Measurements from ENCODE around the gene DEDD. TPM values are rescaled to one million over a fixed set of nuclear protein-coding genes. Genes with fewer than 3 reads are reported as not detected.

Gene DEDD
- total and polyA plus RNA-seq, 2 of the 4 experiments (the other 2 are of a cell fraction), result 40.2 to 47.9 TPM

- no peaks in the 10 kb centered on the region; the same call in 1 of the 2 replicates for H3K9me1 ChIP-seq (ENCODE audit: insufficient read depth, low read length)
- intact Hi-C loops (cut with micrococcal nuclease), result loop anchor here (2.0 kb wide), 1 partner anchor 411 kb away; no protein-coding TSS in a partner anchor
- no peak overlapping the region for H2AFZ ChIP-seq (replicated peaks; ENCODE audit: low read length, poor library complexity)
- no peak for DNase-seq
- POLR2A ChIA-PET (ENCODE audit: unreplicated experiment), result no interaction called here
- no peaks in the 10 kb centered on the region for H3K9me3 ChIP-seq (ENCODE audit: control insufficient read depth, insufficient read depth, low read length)
- no peak overlapping the region for H3K4me3 ChIP-seq (ENCODE audit: insufficient read depth, low read depth, low read length)
- H2BK15ac ChIP-seq (ENCODE audit: low read depth, low read length), result no peak overlapping the region
- no CpG with 5 or more reads among the region's 3 CpGs for WGBS, 2 experiments (ENCODE audit: extremely low coverage in 2 of 2, insufficient read length in 1 of 2)
- TF ChIP-seq USF2 (IDR thresholded peaks at IDR 0.05; ENCODE audit: low read depth, low read length) (no peak), CEBPB (IDR thresholded peaks at IDR 0.05; ENCODE audit: low read depth, low read length) (no peak), SMC3 (IDR thresholded peaks at IDR 0.05; ENCODE audit: low read depth, low read length) (no peak), MAFK (IDR thresholded peaks at IDR 0.05; ENCODE audit: low read depth, low read length) (no peak), RAD21 (IDR thresholded peaks at IDR 0.05; ENCODE audit: low read length) (no peak), CTCF (conservative IDR thresholded peaks at IDR 0.05; ENCODE audit: low read depth, low read length) (no peak), MXI1 (IDR thresholded peaks at IDR 0.05; ENCODE audit: borderline replicate concordance, low read depth, low read length) (no peak), RCOR1 (IDR thresholded peaks at IDR 0.05; ENCODE audit: insufficient replicate concordance, low read length) (no peak), POLR2A (IDR thresholded peaks at IDR 0.05; ENCODE audit: low read depth, low read length) (no peak), NFE2L2 (IDR thresholded peaks at IDR 0.05; ENCODE audit: low read depth, low read length) (no peak), RFX5 (IDR thresholded peaks at IDR 0.05; ENCODE audit: low read depth, low read length) (no peak), CHD1 (IDR thresholded peaks at IDR 0.05; ENCODE audit: low read depth, low read length) (no peak), MAZ (IDR thresholded peaks at IDR 0.05; ENCODE audit: borderline replicate concordance, low read depth, low read length) (no peak), FOS (IDR thresholded peaks at IDR 0.05; ENCODE audit: low read depth, low read length) (no peak), BHLHE40 (IDR thresholded peaks at IDR 0.05; ENCODE audit: low read depth, low read length) (no peak), ELK1 (IDR thresholded peaks at IDR 0.05; ENCODE audit: borderline replicate concordance, low read depth, low read length) (no peak)
- H3K27me3 ChIP-seq (ENCODE audit: control insufficient read depth, insufficient read depth, low read length), result no peaks in the 10 kb centered on the region
- no peak overlapping the region for H3K4me2 ChIP-seq (ENCODE audit: low read depth, low read length)
- no peak overlapping the region for H4K8ac ChIP-seq (ENCODE audit: low read depth in 2 of 2, low read length in 2 of 2)
- H3K27ac ChIP-seq (ENCODE audit: insufficient read depth, low read length), result no peak overlapping the region
- CTCF ChIA-PET, result no interaction called here
- H3K56ac ChIP-seq (ENCODE audit: extremely low read depth, insufficient read depth, low read length), result no peak overlapping the region
- BruUV-seq (replicated peaks), result no TSS peak
- no peak overlapping the region for H3K14ac ChIP-seq (replicated peaks; ENCODE audit: low read depth, low read length)
- H3K23ac ChIP-seq (ENCODE audit: low read depth, low read length), result no peak overlapping the region
- no peaks in the 10 kb centered on the region; the same call in 1 of the 2 replicates for H4K20me1 ChIP-seq (ENCODE audit: insufficient read depth, low read length)
- H2BK5ac ChIP-seq (ENCODE audit: low read depth, low read length, poor library complexity, severe bottlenecking), result no peak overlapping the region
- H2BK20ac ChIP-seq (ENCODE audit: low read depth, low read length), result no peak overlapping the region
- no peak overlapping the region for H4K91ac ChIP-seq (ENCODE audit: insufficient read depth, low read depth, low read length)
- H3K4me1 ChIP-seq (ENCODE audit: control insufficient read depth, insufficient read depth, low read length), result no peaks in the 10 kb centered on the region
- in situ Hi-C loops (cut with MboI; ENCODE audit: low sequenced_read_pairs), result no loop called here
- H3K79me1 ChIP-seq (ENCODE audit: low read depth in 1 of 2, low read length in 2 of 2), result peaks cover 13 to 41% of the 10 kb centered on the region in 2 experiments; a peak in 3 of 4 replicates
- no peak overlapping the region for H2AK5ac ChIP-seq (ENCODE audit: low read depth, low read length)
- no peak overlapping the region for H4K5ac ChIP-seq (ENCODE audit: low read depth, low read length)
- dilution Hi-C loops (cut with HindIII; ENCODE audit: low sequenced_read_pairs, unreplicated experiment), result no loop called here
- no peak overlapping the region for H2BK120ac ChIP-seq (ENCODE audit: low read depth, low read length)
- ATAC-seq (ENCODE audit: low read depth), result no peak
- H3K9ac ChIP-seq (ENCODE audit: low read depth, low read length), result no peak overlapping the region
- H3K36me3 ChIP-seq (ENCODE audit: control insufficient read depth, insufficient read depth, low read length), result no peaks in the 10 kb centered on the region
- H3K4ac ChIP-seq (ENCODE audit: low read depth, low read length), result no peak overlapping the region
- H2AK9ac ChIP-seq (replicated peaks; ENCODE audit: low read depth, low read length, poor library complexity), result no peak overlapping the region
- H3K18ac ChIP-seq (ENCODE audit: low read depth, low read length), result no peak overlapping the region
Measured at GRCh38 chr1:161137881-161138280, 5.4 kb upstream of the DEDD start.
